Colon (tissue), 2 donors: ENCODE measurements around the gene PHLPP1.

Experiments
- FAIRE-seq: peaks from 2 replicates; lab custom pipeline; 2012; peaks lifted over from hg19 to GRCh38; lab: Jason Lieb, UNC
- donor health status: control.
- donor health status: control.

PHLPP1 gene

DNA sequence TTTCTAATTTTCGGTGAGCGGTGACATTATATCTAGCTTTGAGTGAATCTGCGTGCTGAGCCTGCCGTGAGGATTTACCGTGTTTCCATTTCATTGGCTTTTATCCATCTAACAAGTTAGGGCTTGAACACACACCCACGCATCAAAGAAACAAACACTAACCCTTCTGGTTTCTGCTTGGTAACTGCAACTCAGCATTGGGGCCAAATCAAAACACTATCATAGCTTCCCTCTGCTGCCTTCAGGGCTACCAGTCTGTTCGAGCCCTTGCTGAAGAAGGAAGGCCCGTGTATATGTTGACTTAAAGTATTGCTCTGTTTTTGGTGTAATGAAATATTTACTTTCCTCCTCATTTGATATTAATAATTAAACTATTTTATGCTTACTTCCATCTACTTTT is 227.2 kb downstream of the PHLPP1 start:
- no peak for FAIRE-seq

GRCh38 chr18:62944454-62944853 is 229.1 kb downstream of the PHLPP1 start:
- FAIRE-seq: no peak

- peak; percentile 24 for FAIRE-seq
These were observed 233.4 kb downstream of the PHLPP1 start for GRCh38 chr18:62948788-62949187.

- FAIRE-seq: no peak
These were observed 234.9 kb downstream of the PHLPP1 start for GRCh38 chr18:62950246-62950645.

DNA sequence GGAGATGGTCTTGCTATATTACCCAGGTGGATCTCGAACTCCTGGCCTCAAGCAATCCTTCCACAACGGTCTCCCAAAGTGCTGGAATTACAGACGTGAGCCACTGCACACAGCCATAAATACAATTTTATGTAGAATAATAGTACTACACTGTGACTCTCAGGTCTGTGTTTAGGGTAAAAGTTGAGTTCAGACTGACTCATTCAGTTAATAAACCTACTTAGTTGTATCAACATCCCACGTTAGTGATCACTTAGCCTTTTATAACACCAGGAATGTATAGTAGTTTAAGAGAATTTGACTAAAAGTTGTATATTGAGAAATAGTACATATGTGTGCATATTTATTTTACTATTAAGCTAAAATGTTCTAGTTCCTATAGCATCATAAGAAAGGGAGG is 237.5 kb downstream of the PHLPP1 start:
- no peak for FAIRE-seq

DNA sequence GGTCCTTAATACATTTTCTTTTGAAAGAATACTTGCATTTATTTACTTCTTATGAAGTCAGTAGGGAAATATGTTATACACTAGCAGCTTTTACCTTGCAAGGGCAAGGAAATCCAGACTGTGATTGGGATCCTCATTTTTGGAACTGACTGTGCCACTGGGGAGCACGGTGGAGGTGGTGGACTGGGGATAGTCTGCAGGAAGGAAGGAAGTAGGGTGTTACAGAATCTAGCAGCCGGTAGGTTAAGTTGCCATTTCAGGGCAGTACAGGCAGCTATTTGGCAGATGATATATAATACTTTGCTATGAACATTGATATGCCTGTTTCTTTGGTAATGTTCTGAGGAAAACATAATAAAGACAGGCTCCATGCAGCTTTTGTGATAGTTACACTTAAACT is 238.3 kb downstream of the PHLPP1 start:
- FAIRE-seq: no peak

DNA sequence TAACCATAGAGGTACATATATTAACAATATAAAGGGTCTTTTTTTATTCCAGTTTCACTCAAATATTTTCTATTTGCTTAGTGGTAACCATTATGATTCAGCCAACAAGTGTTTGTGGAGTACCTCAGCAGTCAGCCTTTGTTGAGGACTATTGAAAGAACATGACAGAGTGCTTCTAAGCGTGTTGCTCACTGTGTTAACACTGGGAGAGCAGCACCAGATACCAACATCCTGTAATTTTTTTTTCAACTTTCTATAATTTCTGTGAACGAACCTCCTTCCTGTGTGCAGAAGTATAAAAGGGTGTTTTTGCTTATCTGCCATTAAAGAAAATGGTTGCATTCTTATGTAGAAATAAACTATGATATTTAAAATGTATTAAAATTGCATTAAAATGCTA is 239.0 kb downstream of the PHLPP1 start:
- FAIRE-seq: no peak

DNA sequence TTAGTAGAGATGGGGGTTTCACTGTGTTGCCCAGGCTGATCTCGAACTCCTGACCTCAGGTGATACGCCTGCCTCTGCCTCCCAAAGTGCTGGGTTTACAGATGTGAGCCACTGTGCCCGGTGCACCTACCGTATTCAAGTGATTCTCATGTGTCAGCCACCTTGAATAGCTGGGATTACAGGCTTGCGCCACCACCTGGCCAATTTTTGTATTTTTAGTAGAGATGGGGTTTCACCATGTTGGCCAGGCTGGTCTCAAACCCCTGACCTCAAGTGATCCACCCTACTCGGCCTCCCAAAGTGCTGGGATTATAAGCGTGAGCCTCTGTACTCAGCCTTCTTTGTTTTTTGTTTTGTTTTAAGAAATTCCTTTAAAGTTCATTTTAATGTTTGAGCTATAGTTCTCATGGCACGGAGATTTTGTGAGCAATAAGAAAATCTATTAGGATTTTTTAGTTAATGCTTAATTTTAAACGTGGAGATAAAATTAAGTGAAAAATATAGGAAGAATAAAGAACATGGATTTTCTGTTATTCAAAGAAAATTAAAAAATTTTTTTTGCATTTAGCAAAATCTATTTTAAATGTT is 242.6 kb downstream of the PHLPP1 start:
- FAIRE-seq: no peak

- no peak for FAIRE-seq
These were observed 244.1 kb downstream of the PHLPP1 start for GRCh38 chr18:62959481-62959880.

DNA sequence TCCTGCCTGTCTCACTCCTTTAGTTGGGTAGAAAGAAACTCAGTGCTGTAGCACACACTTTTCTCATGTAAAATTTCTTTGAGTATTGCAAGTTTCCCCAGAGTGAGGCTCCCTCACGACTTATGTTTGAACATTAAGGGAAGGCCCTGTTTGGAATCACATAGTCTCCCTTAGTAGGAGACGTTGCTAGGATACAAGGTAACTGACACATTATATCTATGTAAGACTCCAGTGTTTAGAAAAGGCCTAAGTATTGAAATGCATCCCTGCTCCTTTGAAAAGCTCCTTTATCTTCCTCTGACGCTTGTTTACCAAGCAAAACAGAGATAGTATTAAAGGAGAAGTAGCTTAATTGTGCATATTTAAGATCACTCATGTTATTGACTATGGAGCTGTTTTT is 248.2 kb downstream of the PHLPP1 start:
- no peak for FAIRE-seq

DNA sequence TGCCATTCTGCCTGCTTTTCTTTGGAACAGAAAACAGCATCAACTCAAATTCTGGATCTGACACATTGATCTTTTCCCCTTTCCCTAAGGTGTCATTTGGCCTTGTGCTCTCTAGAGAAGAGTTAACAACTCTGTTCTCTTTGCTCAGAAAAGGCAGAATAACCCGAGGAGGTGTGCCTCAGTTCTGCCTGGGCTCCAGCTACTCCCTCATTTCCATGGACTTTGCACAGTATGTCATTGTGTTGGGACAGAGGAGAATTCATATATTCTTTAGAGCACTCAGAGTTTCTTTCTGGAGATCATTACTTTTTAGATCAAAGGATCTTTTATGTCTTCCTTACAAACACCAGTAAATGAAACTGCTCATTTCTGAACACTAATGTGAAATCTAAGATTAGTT is 249.1 kb downstream of the PHLPP1 start:
- no peak for FAIRE-seq

DNA sequence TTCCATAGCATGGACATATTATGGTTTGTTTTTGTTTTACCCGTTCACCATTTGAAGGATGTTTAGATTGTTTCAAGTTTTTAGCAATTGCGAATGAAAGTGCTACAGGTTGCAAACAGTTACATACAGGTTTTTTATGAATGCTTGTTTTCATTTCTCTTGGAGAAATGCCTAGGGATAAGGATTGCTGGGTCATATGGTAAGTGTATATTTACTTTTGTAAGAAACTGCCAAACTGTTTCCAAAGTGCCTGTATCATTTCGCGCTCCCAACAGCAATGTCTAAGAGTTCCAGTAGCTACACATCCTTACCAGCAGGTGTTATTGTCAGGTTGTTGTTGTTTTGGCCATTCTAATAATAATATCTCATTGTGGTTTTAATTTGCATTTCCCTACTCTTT is 251.7 kb downstream of the PHLPP1 start:
- no peak for FAIRE-seq

DNA sequence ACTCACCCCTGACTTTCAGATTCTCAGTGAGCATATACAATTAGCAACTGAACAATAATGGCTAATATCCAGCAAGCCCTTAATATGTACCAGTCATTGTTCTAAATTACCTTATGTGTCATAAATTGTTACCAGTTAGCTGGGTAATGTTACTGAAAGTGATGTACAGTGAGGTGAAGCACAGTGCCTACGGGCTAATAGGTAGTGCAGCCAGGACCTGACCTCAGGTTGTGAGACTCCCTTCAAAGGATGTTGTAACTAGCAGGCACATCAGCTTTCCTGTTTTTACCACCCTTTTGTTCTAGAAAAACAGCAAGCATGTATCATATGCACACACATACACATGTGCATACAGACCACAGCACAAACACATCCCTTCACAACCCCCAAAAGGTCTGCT is 258.3 kb downstream of the PHLPP1 start:
- no peak for FAIRE-seq

GRCh38 chr18:62974388-62974787 is 259.0 kb downstream of the PHLPP1 start:
- no peak for FAIRE-seq

DNA sequence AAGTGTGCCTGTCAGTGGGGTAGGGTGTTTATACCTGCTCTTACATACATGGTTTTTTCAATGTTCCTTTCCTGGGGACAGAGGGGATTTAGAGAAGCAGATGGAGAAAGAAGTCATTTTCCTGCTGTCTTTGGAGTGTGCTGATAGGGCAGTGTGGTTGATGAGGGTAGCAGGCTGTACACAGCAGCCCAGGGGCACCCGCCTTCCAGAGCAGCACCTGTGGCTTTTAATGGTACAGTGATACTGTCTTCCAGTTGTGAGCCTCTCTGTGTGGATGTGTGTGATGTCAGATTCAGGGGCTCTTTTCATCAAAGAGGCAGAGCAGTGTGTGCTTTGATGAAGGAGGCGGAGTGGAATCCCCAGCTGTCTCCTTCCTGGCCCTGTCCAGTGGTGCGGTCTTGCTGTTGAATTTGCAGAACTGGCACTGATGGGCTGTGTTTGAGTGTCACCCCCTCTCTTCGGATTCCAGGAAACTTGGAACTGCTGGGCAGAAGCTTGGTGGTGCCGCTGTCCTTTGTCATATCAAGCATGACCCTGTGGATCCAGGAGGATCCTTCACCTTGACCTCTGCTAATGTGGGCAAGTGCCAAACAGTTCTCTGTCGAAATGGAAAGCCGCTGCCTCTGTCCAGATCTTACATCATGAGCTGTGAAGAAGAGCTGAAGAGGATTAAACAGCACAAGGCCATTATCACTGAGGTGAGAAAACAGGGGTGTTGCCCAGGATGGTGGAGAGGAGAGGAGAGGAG is 259.8 kb downstream of the PHLPP1 start:
- FAIRE-seq: no peak

- FAIRE-seq: no peak
These were observed 260.4 kb downstream of the PHLPP1 start for GRCh38 chr18:62975785-62976184.

DNA sequence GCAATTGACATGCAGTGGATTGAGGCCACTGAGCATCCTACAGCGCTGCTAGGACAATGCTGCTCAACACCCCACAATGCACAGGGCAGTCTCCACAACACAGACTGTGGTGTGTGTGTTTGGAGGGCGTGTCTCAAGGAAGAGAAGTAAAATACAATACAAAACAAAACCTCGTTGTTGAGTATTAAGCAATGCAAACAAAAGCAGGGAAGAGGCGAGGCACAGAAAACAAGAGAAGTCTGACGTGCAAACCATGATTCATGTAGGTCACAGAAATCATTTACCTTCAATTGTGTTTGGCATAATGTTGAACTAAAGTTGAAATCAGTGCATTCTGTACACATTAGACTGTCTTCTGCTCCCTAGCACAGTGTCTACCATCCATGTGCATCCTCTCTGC is 260.9 kb downstream of the PHLPP1 start:
- FAIRE-seq: no peak

DNA sequence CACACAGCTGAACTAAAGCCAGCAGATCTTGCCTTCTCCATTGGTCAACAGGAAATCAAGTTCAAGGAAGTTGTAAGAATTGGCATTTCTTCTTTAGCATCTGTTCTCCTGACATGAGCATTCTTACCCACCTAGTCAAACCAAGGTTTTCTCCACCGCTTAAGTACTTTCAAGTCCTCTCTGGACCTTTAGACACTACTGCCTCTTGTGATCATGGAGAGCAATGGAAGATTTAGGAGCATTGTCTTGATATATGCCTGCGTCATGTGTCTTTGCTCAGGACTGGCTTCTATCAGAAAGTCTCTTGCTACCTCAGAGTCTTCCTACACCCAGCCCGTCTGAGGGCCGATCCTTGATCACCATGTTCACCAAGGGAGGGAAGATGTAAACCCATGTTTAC is 262.2 kb downstream of the PHLPP1 start:
- no peak for FAIRE-seq

DNA sequence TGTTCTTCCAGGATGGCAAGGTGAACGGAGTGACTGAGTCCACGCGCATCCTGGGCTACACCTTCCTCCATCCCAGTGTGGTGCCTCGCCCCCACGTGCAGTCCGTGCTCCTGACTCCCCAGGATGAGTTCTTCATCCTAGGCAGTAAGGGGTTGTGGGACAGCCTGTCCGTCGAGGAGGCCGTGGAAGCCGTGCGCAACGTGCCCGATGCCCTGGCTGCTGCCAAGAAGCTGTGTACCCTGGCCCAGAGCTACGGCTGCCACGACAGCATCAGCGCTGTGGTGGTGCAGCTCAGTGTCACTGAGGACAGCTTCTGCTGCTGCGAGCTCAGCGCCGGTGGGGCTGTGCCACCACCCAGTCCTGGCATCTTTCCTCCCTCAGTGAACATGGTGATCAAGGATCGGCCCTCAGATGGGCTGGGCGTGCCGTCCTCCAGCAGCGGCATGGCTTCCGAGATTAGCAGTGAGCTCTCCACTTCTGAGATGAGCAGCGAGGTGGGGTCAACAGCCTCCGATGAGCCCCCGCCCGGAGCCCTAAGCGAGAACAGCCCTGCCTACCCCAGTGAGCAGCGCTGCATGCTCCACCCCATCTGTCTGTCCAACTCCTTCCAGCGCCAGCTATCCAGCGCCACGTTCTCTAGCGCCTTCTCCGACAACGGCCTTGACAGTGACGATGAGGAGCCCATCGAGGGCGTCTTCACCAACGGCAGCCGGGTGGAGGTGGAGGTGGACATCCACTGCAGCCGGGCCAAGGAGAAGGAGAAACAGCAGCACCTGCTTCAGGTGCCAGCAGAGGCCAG is 263.1 kb downstream of the PHLPP1 start:
- no peak for FAIRE-seq

DNA sequence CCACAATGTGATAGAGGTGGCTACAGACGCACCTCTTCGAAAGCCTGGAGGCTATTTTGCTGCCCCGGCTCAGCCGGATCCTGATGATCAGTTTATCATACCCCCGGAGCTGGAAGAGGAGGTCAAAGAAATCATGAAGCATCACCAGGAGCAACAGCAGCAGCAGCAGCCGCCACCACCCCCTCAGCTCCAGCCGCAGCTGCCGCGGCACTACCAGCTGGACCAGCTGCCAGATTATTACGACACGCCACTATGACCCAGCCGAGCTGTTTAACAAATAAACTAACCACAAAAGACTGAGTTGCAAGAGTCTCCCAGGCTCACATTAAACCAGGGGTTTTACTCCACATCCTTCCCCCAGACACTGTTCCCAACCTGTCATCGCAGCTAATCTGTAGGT is 263.8 kb downstream of the PHLPP1 start:
- no peak for FAIRE-seq

GRCh38 chr18:62979900-62980299 is 264.6 kb downstream of the PHLPP1 start:
- FAIRE-seq: no peak

GRCh38 chr18:62981566-62981965 is 266.2 kb downstream of the PHLPP1 start:
- no peak for FAIRE-seq

- FAIRE-seq: no peak
These were observed 267.4 kb downstream of the PHLPP1 start for GRCh38 chr18:62982600-62983251.
